Fibroblast of lung (primary cell): ENCODE measurements around the gene TTLL12. TPM values are rescaled to one million over a fixed set of nuclear protein-coding genes. Genes with fewer than 3 reads are reported as not detected.

Experiments used
- DNase-seq, 2 donors: peaks; one replicate each; pipeline versions ENCODE4 v3.0.0 to v3.0.0-alpha.2; 2010; ENCODE audit warnings: low read depth in 2 of 2
- H2AFZ ChIP-seq: 2 replicates; pipeline ENCODE4 v1.5.1; 2012; ENCODE audit warnings: low read length, control low read depth, inconsistent platforms
- H3K27ac ChIP-seq: 2 replicates; pipeline ENCODE4 v1.5.1; 2011; ENCODE audit warnings: low read length, control low read depth; ENCODE audit not compliant: insufficient read depth
- H3K27me3 ChIP-seq: 2 replicates; pipeline ENCODE4 v1.5.1; 2011; ENCODE audit warnings: mild to moderate bottlenecking, low read length; ENCODE audit not compliant: control insufficient read depth, insufficient read depth
- H3K36me3 ChIP-seq: 2 replicates; pipeline ENCODE4 v1.5.1; 2011; ENCODE audit warnings: low read length; ENCODE audit not compliant: control insufficient read depth, insufficient read depth
- H3K4me1 ChIP-seq: 2 replicates; pipeline ENCODE4 v1.5.1; 2011; ENCODE audit warnings: low read length; ENCODE audit not compliant: control insufficient read depth, insufficient read depth; ENCODE audit errors: extremely low read depth
- H3K4me2 ChIP-seq: 2 replicates; pipeline ENCODE4 v1.5.1; 2011; ENCODE audit warnings: low read length, control low read depth; ENCODE audit not compliant: insufficient read depth; ENCODE audit errors: extremely low read depth
- H3K4me3 ChIP-seq, 4 experiments: fragments of 200-600 bp in 1 of 4; sonication (generic) in 1 of 4; replicated peaks in 1 of 4; 2 replicates each; pipeline ENCODE4 v1.5.1; 2011 to 2016; ENCODE audit warnings: low read length in 4 of 4, low read depth in 3 of 4, mild to moderate bottlenecking in 3 of 4, control low read depth in 2 of 4, inconsistent platforms in 1 of 4, mixed read lengths in 1 of 4; ENCODE audit not compliant: insufficient read depth in 1 of 4; ENCODE audit errors: control extremely low read depth in 1 of 4
- H3K79me2 ChIP-seq: 2 replicates; pipeline ENCODE4 v1.5.1; 2012; ENCODE audit warnings: mild to moderate bottlenecking, low read length, inconsistent platforms; ENCODE audit not compliant: control insufficient read depth, insufficient read depth
- H3K9ac ChIP-seq: 2 replicates; pipeline ENCODE4 v1.5.1; 2011; ENCODE audit warnings: mild to moderate bottlenecking, low read length, control low read depth; ENCODE audit not compliant: insufficient read depth
- H3K9me3 ChIP-seq: 2 replicates; pipeline ENCODE4 v1.5.1; 2012; ENCODE audit warnings: low read depth, low read length; ENCODE audit not compliant: control insufficient read depth, insufficient read depth
- H4K20me1 ChIP-seq: 2 replicates; pipeline ENCODE4 v1.5.1; 2011; ENCODE audit warnings: low read length; ENCODE audit not compliant: control insufficient read depth, insufficient read depth; ENCODE audit errors: extremely low read depth
- EZH2 ChIP-seq: IDR thresholded peaks from 2 replicates; pipeline ENCODE4 v1.5.1; 2012; ENCODE audit warnings: low read length, control low read depth, mild to moderate bottlenecking; ENCODE audit errors: missing control alignments
- polyA plus RNA-seq, 2 donors: library from polyadenylated mRNA; depleted of rRNA in 1 of 2; stranded (reverse) in 1 of 2; unstranded in 1 of 2; fragments of >200 nt; gene quantifications; 2 replicates each; pipeline ENCODE4 v1.2.1, GENCODE V29; 2011 to 2012; ENCODE audit warnings: missing spikeins in 1 of 2
- total RNA-seq: library from RNA; depleted of rRNA; stranded (reverse); fragments of >200 nt; gene quantifications from 2 replicates; pipeline ENCODE4 v1.2.1, GENCODE V29; 2014
- TF ChIP-seq, protein P1 (sequence below), 2 donors: IDR thresholded peaks in 1 of 2; conservative IDR thresholded peaks in 1 of 2; 1 replicate in 1 of 2; 2 replicates in 1 of 2; pipeline ENCODE4 v1.5.1; 2011 to 2012; ENCODE audit warnings: low read length in 2 of 2, control low read depth in 1 of 2, inconsistent platforms in 1 of 2, low read depth in 1 of 2, mild to moderate bottlenecking in 1 of 2

TTLL12 gene
- total and polyA plus RNA-seq, 2 donors (not counting 1 experiment from before 2014, with no cell fraction given): 6.0 to 14.7 TPM

DNA sequence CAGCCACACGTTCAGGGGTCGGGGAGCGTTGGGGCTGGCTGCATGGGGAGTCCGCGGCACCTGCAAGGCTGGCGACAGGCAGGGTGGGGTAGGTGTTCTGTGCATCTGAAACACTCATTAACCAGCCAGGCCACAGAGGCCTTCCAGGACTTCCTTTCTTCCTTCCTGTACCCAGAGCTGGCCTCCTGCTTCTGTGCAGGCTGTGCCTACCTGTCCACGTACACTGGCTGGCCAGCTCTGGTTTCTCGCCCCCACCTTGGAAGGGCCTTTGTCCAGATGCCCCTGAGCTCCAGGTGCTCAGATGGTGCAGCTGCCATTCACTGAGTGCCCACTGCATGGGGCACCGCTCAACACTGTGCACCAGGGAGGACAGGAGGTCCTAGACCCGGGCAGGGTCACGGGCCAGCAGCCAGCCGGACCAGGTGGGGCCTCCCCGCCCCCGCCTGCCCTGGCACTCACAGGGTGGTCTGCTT, 15.9 kb downstream of the TTLL12 start:
- TF ChIP-seq, protein P1, sequence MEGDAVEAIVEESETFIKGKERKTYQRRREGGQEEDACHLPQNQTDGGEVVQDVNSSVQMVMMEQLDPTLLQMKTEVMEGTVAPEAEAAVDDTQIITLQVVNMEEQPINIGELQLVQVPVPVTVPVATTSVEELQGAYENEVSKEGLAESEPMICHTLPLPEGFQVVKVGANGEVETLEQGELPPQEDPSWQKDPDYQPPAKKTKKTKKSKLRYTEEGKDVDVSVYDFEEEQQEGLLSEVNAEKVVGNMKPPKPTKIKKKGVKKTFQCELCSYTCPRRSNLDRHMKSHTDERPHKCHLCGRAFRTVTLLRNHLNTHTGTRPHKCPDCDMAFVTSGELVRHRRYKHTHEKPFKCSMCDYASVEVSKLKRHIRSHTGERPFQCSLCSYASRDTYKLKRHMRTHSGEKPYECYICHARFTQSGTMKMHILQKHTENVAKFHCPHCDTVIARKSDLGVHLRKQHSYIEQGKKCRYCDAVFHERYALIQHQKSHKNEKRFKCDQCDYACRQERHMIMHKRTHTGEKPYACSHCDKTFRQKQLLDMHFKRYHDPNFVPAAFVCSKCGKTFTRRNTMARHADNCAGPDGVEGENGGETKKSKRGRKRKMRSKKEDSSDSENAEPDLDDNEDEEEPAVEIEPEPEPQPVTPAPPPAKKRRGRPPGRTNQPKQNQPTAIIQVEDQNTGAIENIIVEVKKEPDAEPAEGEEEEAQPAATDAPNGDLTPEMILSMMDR (conservative IDR thresholded peaks at IDR 0.05 in 1 of 2, IDR thresholded peaks at IDR 0.05 in 1 of 2; ENCODE audit: low read depth in 1 of 2, low read length in 2 of 2): no peak
- TF ChIP-seq EZH2: no peak
- Histone ChIP-seq H3K4me2 (no peak overlapping the region), H4K20me1 (no peaks in the 10 kb centered on the region), H3K79me2 (no peaks in the 10 kb centered on the region), H3K36me3 (peaks cover 20% of the 10 kb centered on the region), H3K9ac (no peak overlapping the region), H3K27ac (no peak overlapping the region), H3K27me3 (no peaks in the 10 kb centered on the region), H3K9me3 (no peaks in the 10 kb centered on the region), H3K4me3 (no peak overlapping the region), H3K4me1 (no peaks in the 10 kb centered on the region), H2AFZ (no peak overlapping the region)
- no peak for DNase-seq

DNA sequence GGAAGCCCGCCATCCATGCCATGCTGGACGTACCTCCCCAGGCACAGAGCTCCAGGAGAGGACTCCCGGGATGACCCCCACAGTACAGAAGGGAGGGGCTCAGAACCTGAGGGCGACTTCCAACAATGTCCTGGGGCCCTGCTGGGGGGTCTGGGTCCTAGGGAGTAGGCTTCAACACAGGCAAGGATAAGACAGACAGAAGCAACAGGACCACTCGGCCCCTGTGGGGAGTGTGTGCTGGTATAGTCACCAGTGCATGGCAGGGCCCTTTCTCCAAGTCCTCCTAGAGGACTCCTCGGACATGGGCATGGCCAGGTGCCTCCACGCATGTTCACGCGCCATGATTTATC, 16.8 kb downstream of the TTLL12 start:
- Histone ChIP-seq H3K27me3 (no peaks in the 10 kb centered on the region), H3K4me2 (no peak overlapping the region), H3K4me1 (no peaks in the 10 kb centered on the region), H2AFZ (no peak overlapping the region), H3K4me3 (no peak overlapping the region), H3K79me2 (no peaks in the 10 kb centered on the region), H3K36me3 (peaks cover 20% of the 10 kb centered on the region), H4K20me1 (no peaks in the 10 kb centered on the region), H3K27ac (no peak overlapping the region), H3K9me3 (no peaks in the 10 kb centered on the region), H3K9ac (no peak overlapping the region)
- DNase-seq: no peak
- no peak for TF ChIP-seq EZH2

DNA sequence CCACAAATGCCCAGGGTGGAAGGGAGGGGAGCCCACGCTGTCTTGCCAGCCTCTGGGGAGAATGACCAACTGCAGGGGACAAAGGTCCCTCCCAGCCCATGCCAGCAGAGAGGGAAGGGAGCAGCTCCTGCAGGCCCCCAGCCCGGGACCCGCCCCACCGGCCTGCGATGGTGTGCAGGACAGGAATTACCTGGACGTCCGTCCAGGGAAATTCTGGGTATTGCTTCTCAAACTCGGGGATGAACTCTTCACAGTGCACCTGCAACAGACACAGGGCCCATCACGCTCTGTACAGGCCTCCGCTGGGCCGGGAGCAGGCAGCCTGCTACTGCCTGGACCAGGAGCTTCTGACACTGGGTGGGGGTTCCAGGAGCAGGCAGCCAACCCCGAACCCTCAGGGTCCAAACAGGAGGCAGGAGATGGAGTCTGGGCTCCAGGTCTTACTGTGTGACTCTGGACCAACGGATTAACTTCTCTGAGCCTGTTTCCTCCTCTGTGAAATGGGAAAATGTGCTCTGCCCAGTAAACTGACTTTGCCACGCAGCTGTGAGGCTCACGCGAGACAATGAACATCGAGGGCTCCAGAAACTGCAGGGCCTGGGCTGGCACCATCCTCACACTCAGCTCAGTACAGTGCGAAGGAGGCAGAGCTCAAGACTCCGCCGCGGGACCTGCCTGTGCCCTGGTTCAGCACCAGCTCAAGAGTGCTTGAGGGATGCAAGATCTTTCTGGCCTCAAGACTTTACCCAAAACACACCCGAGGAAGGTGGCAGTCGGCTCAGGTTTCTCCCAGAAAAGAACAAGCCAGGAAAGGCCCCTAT, 17.4 kb downstream of the TTLL12 start:
- Histone ChIP-seq H3K4me2 (no peak overlapping the region), H3K9me3 (no peaks in the 10 kb centered on the region), H3K27ac (no peak overlapping the region), H3K9ac (no peak overlapping the region), H3K4me1 (no peaks in the 10 kb centered on the region), H2AFZ (no peak overlapping the region), H3K79me2 (no peaks in the 10 kb centered on the region), H4K20me1 (no peaks in the 10 kb centered on the region), H3K36me3 (peaks cover 18% of the 10 kb centered on the region), H3K27me3 (no peaks in the 10 kb centered on the region), H3K4me3 (no peak overlapping the region)
- TF ChIP-seq EZH2: no peak
- TF ChIP-seq, protein P1 (conservative IDR thresholded peaks at IDR 0.05 in 1 of 2, IDR thresholded peaks at IDR 0.05 in 1 of 2; ENCODE audit: low read depth in 1 of 2, low read length in 2 of 2): no peak
- no peak for DNase-seq
